Suprapubic skin (tissue), 4 donors: ENCODE measurements around the gene MAP3K20. TPM values are rescaled to one million over a fixed set of nuclear protein-coding genes. Genes with fewer than 3 reads are reported as not detected.

Experiments used
- DNase-seq, 2 donors: peaks; one replicate each; pipeline ENCODE4 v3.0.0-alpha.2; 2019; ENCODE audit warnings: low spot score in 2 of 2
- H3K27ac ChIP-seq: fragments of 200-600 bp; sonication (generic); one replicate; pipeline ENCODE4 v1.5.1; 2019
- H3K27me3 ChIP-seq: fragments of 200-600 bp; sonication (generic); one replicate; pipeline ENCODE4 v1.5.1; 2019
- H3K36me3 ChIP-seq: fragments of 200-600 bp; sonication (generic); one replicate; pipeline ENCODE4 v1.5.1; 2019
- H3K4me1 ChIP-seq: fragments of 200-600 bp; sonication (generic); one replicate; pipeline ENCODE4 v1.5.1; 2019
- H3K4me3 ChIP-seq: fragments of 200-600 bp; sonication (generic); one replicate; pipeline ENCODE4 v1.5.1; 2019; ENCODE audit warnings: mild to moderate bottlenecking
- H3K9me3 ChIP-seq: fragments of 200-600 bp; sonication (generic); one replicate; pipeline ENCODE4 v1.5.1; 2019
- EP300 ChIP-seq: sonication (generic); formaldehyde crosslinking; IDR thresholded peaks from one replicate; pipeline ENCODE4 v1.6.1; 2017; ENCODE audit warnings: antibody characterized with exemption
- POLR2A ChIP-seq, 2 donors: fragments of 450-650 bp; IDR thresholded peaks; one replicate each; pipeline ENCODE4 v1.6.1; 2017; ENCODE audit warnings: antibody characterized with exemption in 2 of 2, mild to moderate bottlenecking in 2 of 2, moderate library complexity in 2 of 2
- POLR2AphosphoS5 ChIP-seq, 3 donors: sonication (generic); formaldehyde crosslinking; IDR thresholded peaks; one replicate each; pipeline ENCODE4 v1.6.1; 2017; ENCODE audit warnings: antibody characterized with exemption in 3 of 3
- WGBS: methylation state at CpG from one replicate; pipeline ENCODE4 v1.1.5; 2018; 5-methylcytosine and 5-hydroxymethylcytosine counted together
- total RNA-seq, 4 donors: library from RNA; depleted of rRNA; stranded (reverse); fragments of >200 nt; gene quantifications; one replicate each; pipeline ENCODE4 v1.1.0, GENCODE V29; 2016
- TF ChIP-seq, protein P1 (sequence below), 2 donors: fragments of 200-600 bp in 1 of 2; fragments of 450-650 bp in 1 of 2; sonication (generic) in 1 of 2; IDR thresholded peaks; one replicate each; pipeline ENCODE4 v1.5.1; 2016 to 2019; ENCODE audit warnings: antibody characterized with exemption in 2 of 2, mild to moderate bottlenecking in 1 of 2, moderate library complexity in 1 of 2

MAP3K20 gene
- total RNA-seq, 4 donors from 2014 or later: 26.2 to 40.3 (median 33.6) TPM

DNA sequence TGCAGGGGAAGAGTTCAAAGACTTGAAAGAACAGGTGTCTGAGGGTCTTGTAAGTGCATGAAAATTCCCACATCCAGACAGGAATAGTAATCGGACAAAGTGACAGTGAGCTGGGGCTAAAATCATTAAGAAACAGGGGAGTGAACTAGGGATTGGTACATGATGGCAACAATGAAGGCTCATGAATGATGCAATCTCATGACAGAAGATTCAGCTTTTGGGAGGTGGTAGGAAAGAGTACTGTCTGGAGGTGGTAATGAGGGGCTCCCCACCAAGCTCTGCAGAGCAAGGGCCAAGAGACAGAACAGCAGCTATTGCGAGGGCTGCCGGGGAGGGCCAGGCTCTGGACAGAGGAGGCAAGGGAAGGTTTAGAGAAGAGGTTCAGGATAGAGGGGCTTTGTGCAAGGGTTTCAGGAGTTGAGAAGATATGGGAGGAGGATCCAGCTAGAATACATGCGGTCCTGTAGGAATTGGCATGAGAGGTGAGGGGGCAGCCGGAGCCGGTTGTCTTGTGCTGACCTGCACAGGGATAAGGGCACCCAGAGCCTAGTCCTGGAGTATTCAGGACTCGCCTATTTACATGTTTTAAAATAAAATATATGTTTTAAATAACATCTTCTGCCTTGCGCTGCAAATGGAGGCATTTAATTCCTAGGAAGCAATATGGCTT, 31.4 kb downstream of the MAP3K20 start:
- Histone ChIP-seq H3K4me1 (no peaks in the 10 kb centered on the region), H3K27me3 (no peaks in the 10 kb centered on the region), H3K36me3 (no peaks in the 10 kb centered on the region), H3K4me3 (no peak overlapping the region), H3K9me3 (no peaks in the 10 kb centered on the region), H3K27ac (no peak overlapping the region)
- no peak for TF ChIP-seq POLR2A (IDR thresholded peaks at IDR 0.05)
- TF ChIP-seq, protein P1, sequence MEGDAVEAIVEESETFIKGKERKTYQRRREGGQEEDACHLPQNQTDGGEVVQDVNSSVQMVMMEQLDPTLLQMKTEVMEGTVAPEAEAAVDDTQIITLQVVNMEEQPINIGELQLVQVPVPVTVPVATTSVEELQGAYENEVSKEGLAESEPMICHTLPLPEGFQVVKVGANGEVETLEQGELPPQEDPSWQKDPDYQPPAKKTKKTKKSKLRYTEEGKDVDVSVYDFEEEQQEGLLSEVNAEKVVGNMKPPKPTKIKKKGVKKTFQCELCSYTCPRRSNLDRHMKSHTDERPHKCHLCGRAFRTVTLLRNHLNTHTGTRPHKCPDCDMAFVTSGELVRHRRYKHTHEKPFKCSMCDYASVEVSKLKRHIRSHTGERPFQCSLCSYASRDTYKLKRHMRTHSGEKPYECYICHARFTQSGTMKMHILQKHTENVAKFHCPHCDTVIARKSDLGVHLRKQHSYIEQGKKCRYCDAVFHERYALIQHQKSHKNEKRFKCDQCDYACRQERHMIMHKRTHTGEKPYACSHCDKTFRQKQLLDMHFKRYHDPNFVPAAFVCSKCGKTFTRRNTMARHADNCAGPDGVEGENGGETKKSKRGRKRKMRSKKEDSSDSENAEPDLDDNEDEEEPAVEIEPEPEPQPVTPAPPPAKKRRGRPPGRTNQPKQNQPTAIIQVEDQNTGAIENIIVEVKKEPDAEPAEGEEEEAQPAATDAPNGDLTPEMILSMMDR (IDR thresholded peaks at IDR 0.05): no peak
- no peak for TF ChIP-seq POLR2AphosphoS5 (IDR thresholded peaks at IDR 0.05)
- no peak for TF ChIP-seq EP300
- DNase-seq: no peak
- 95% methylated on average over 8 of the region's 8 CpGs for WGBS

DNA sequence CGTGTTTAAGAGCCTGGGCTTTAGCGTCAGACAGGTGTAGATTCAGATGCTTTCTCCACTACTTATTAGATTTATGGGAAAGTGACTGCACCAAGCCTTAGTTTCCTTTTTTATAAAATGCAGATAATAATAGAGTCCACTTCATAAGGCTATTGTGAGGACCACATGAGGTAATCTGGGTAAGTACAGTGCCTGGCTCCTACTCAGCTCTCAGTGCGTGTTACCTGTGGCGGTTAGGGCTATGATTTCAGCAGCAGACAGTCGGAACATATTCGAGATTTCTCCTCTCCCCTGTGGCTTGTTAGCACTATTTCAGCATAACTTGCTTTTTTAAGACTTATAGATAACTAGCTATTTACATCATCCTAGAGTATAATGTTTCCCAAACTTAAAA, 32.0 kb downstream of the MAP3K20 start:
- H3K4me3 ChIP-seq: no peak overlapping the region
- no peaks in the 10 kb centered on the region for H3K27me3 ChIP-seq
- no peak overlapping the region for H3K27ac ChIP-seq
- 93% methylated on average over 6 of the region's 6 CpGs for WGBS
- DNase-seq: no peak
- H3K36me3 ChIP-seq: no peaks in the 10 kb centered on the region
- no peaks in the 10 kb centered on the region for H3K9me3 ChIP-seq
- no peak for TF ChIP-seq POLR2A (IDR thresholded peaks at IDR 0.05)
- TF ChIP-seq, protein P1 (IDR thresholded peaks at IDR 0.05): no peak
- TF ChIP-seq POLR2AphosphoS5 (IDR thresholded peaks at IDR 0.05): no peak
- no peak for TF ChIP-seq EP300
- no peaks in the 10 kb centered on the region for H3K4me1 ChIP-seq

DNA sequence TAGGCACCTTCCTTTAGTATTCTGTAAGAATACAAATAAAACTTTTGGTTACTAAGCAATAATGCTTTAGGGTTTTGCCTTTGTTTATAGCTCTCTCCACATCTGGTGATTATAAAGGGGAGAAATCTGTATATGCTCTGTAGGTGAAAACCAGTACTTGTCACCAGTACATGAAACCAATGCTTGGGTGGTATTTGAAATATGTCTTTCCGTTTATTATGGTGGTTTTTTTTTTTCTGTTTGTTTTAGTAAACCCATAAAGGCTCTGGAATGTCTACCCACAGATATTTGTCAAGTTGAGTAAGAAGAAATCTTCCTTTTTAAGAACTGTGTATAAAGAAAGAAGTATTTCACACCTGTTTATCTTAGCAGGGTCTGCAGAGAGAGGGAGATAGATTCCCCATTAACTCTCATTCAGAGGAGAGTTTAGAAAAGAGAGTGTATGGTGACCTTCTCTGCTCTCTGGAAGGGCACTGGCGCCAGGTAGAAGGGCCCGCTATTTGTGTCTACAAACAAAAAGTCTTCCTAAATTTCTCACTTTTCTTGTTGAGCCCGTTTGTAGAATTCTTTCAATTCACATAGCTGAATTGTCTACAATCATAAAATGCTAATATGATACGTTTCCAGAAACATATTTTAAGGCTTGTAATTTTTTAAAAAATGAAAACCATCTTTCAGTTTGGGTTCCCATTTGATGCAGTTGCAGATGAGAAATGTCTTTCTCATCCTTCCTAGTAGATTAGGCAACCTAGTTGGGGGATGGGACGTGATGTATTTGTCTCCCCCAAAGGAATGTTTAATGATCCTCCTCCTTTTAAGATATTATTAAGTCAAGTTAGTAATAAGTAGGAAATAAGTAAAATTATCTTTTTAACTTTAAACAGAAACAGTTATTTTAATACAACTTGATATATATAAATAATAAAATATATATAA, 33.9 kb downstream of the MAP3K20 start:
- 63% methylated on average over 6 of the region's 6 CpGs for WGBS
- no peak for DNase-seq
- TF ChIP-seq POLR2AphosphoS5 (IDR thresholded peaks at IDR 0.05) (no peak), POLR2A (IDR thresholded peaks at IDR 0.05) (no peak), EP300 (no peak)
- TF ChIP-seq, protein P1 (IDR thresholded peaks at IDR 0.05): no peak
- Histone ChIP-seq H3K27me3 (no peaks in the 10 kb centered on the region), H3K27ac (no peak overlapping the region), H3K4me3 (no peak overlapping the region), H3K4me1 (no peaks in the 10 kb centered on the region), H3K9me3 (no peaks in the 10 kb centered on the region), H3K36me3 (no peaks in the 10 kb centered on the region)

DNA sequence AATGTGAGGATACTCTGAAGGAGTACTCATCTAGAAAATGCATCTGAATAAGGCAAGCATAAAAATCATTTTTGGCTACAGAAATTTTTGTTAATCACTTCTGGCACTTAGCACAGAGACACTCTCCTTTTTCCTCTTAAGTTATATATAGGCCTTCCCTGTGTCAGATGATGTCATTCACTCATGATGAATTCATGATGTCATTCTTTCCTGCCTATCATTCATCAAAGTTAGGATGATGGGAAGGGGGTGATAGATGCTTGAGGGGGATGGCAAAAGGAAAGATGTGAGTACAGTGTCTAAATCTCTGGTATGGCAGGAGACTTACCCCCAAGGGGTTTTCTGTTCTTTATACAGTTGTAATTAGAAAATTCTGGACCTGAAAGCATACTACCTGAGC, 42.0 kb downstream of the MAP3K20 start:
- DNase-seq: no peak
- Histone ChIP-seq H3K27me3 (no peaks in the 10 kb centered on the region), H3K36me3 (no peaks in the 10 kb centered on the region), H3K4me1 (peaks cover 7% of the 10 kb centered on the region), H3K27ac (no peak overlapping the region), H3K4me3 (no peak overlapping the region), H3K9me3 (no peaks in the 10 kb centered on the region)
- TF ChIP-seq EP300 (no peak), POLR2AphosphoS5 (IDR thresholded peaks at IDR 0.05) (no peak), POLR2A (IDR thresholded peaks at IDR 0.05) (no peak)
- TF ChIP-seq, protein P1 (IDR thresholded peaks at IDR 0.05): no peak

DNA sequence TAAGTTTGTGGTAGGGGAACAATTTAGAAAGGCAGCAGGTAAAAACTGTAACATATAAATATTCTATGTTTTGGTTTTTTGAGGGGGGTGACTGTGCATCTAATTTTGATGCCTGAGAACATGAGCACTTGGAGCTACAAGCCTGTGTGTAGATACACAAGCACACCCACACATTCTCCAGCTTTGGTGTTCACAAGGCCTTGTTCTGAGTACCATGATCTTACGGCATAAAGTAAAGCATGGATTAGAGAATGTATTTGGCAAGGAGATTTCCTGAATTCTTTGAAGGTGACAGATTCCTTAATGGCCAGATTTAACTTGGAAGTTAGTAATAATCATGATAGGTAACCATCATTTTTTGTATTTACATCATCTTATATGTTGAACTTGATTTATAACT, 42.7 kb downstream of the MAP3K20 start:
- no peaks in the 10 kb centered on the region for H3K27me3 ChIP-seq
- H3K9me3 ChIP-seq: no peaks in the 10 kb centered on the region
- no peak overlapping the region for H3K4me3 ChIP-seq
- H3K36me3 ChIP-seq: no peaks in the 10 kb centered on the region
- WGBS: 92% methylated on average over 1 of the region's 1 CpG
- no peak for DNase-seq
- H3K27ac ChIP-seq: no peak overlapping the region
- H3K4me1 ChIP-seq: peaks cover 7% of the 10 kb centered on the region
- TF ChIP-seq POLR2A (IDR thresholded peaks at IDR 0.05) (no peak), EP300 (no peak), POLR2AphosphoS5 (IDR thresholded peaks at IDR 0.05) (no peak)
- TF ChIP-seq, protein P1 (IDR thresholded peaks at IDR 0.05): no peak
